Stimulated activated CD8-positive, alpha-beta memory T cell treated with anti-CD3 and anti-CD28 coated beads, Interleukin-7, amount 100 ng/mL, for 48 hours (primary cell): Measurements from ENCODE around the gene ADCY4.

Experiments
- DNase-seq, 2 donors: peaks; one replicate each; pipeline ENCODE4 v3.0.0-alpha.2; 2020; ENCODE audit warnings: low read depth in 1 of 2; ENCODE audit errors: extremely low read depth in 1 of 2

ADCY4 gene

DNA sequence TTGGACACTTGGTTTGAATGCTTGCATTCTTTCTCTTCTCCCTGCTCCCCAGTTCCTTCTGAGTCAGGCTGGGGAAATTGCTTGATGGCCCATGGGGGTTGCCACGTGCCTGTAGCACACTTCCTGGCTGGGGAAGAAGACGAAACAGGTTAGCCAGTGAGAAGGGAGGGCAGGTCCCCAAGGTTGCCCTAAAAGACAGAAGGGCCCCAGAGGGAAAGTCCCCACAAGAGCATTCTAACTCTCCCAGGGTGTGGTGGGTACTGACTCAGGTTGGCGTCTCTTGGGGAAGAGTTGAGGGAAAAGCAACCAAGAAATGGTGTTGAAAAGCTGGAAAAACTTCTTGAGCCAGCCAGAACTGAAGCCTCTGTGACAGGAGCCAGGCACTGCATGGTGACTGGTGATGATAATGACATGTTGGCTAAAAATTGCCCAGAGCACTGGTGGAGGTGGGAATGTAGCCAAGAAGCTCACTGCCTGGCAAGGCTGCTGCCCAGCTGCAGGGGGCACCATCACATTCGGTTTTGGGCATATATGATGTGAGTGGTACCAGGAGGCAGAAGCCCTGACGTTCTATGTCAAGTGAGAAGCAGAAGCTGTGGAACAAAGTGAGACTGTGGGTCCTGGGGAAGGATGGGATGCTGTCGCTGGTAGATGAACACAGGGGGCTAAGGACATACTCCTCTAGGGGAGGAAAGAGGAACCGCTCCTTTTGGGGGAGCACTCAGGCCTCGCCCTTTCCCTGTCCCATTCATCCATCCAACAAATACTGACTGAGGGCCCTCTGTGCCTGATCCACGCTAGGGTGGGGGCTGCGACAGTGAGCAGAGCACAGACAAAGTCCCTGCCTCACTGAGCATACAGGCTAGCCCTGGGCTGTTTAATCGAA lies 55.3 kb downstream of the ADCY4 start:
- DNase-seq, result peak; percentile 20 to 57

DNA sequence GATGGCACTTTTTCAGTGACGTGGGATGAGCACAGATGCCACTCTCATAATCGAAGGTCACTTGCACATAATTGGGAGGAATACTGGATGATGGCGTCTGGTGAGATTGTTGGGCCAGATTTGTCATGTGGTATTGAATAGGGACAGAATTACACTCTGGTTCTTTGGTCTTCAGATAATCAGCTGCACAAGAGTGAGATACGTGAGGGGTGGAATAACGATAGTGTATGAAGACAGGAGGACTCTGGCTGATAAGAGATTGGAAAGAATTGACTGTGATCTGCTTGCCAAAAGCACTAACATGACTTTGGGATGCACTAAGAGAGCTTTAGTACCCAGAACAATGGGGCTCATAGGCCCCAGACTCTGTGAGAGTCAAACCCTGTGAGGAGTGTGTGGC lies 56.4 kb downstream of the ADCY4 start:
- no peak for DNase-seq

DNA sequence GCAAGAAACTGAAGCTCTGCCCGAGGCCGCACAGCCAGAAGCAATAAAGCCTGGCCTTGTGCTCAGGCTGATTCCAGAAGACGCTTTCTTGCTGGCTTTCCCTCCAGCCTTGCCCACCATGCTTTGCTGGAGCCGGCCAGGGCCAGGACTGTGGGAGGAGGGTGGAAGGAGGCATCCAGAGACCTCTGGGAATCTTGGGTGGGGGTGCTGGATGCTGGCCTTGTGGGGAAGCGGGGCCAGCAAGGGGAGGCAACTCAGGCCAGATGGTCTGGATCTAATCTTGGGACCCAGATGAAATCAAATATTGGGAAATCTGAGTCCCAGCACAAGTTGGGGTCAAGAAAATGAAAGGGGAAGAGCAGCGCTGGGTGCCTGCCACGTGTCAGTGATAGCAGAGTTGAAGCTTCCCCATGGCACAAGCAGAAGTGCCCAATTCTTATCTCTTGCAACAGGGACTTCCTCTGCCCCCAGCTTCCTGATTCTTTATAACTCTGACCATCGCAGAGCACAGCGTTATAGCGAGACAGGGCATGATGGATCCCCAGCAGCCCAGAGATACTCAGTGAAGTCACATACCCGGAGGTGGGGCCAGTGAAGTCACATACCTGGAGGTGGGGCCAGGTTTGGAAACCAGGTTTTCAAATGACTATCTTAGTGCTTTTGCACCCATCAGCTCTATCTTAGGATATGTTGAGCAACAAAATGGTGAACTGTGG lies 57.1 kb downstream of the ADCY4 start:
- no peak for DNase-seq

DNA sequence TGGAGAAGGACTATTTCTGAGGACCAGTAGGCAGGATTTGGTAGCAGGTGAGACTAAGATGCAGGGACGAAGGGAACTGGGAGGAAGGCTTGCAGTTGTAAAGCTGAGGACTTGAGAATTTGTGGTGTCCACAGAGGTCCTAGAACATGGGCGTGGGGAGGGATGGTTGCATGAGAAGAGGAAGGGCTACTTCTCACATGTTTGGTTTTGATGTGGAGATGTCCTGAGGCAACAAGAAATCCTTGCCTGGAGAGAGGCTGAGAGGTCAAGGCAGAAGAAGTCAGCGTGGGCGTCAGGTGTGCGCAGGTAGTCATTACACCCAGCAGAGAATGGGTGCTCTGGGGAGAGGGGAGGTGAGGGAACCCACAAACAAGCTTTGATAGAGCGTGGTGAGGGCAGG lies 57.8 kb downstream of the ADCY4 start:
- no peak for DNase-seq

DNA sequence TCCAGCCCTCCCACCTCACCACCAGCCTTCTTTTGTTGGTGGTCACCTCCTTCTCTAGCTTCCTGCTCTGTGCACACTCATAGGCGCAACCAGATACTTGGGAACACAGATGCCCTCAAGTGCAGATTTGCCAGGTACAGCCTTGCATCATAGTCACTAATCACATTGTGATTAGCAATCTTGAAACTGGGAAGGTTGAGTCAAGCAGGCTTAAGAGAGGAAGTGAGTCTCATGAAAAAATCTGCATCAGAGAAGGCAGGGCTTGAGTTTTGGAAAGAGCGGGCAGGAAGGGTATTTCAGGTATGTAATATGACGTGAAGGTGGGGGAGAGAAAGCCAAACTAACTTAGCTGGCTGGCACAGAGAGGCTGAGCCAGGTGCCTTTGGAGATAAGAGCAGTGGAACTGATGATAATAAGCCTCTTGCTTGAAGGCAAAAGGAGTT lies 60.7 kb downstream of the ADCY4 start:
- peak; percentile 10 to 50 for DNase-seq

DNA sequence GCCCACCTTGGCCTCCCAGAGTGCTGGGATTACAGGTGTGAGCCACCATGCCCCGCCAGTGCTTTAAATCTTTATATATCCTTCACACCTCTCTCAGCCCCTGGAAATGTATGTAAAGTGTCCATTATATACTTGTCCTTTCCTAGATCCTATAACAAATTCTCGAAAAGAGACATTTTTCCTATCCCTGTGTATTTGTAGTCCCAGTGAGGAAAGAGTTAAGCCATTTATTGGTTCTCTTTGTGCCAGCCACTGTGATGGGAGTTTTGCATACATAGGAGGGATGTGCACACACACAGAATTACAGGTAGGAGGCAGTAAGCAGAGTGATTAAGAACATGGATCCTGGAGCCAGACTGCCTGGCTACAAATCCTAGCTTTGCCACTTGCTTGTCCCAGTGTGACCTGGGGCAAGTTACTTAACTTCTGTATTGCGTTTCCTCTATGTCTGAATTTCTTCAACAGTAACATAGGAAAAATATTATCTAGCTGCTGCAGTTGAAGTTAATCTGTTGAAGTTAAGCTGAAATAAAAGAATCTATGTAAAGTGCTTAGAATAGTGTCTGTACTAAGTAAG lies 61.4 kb downstream of the ADCY4 start:
- no peak for DNase-seq

DNA sequence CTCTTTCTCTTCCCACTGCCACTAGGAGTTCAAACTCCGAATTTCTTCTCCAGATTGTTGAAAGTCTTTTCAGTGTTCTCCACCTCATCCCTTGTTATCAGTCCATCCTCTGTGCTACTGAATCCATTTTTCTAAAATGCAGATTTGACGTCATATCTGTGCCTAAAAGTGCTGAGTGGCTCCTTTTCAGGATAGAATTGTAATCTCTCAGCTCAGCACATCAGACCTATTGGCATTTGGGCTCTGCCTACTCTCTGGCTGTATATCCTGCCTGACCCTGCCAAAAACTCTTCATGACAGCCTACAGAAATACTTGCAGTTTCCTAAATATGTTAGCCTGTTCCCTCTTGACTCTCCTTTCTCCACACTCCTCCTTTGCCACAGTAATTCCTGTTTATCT lies 62.4 kb downstream of the ADCY4 start:
- DNase-seq, result no peak

DNA sequence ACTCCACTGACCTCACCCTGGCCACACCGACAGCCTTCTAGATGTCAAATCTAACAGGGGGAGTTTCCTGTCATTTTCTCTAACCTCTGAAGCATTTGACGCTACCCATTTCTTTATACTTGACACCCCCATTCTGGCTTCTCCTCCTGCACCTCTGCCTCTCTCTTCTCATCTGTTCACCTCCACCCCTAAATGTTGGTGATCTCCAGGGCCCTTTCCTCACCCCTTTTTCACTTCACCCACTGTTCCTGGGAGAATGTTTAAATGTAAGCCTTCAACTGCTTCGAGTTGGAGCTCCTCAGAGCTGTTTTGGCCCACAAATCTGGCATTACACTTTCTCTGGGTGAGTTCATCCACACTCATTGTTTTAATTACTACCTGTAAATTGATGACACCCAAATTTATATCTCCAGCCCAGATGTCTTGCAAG lies 63.0 kb downstream of the ADCY4 start:
- peak in 1 of 2 donors; percentile 28 for DNase-seq

DNA sequence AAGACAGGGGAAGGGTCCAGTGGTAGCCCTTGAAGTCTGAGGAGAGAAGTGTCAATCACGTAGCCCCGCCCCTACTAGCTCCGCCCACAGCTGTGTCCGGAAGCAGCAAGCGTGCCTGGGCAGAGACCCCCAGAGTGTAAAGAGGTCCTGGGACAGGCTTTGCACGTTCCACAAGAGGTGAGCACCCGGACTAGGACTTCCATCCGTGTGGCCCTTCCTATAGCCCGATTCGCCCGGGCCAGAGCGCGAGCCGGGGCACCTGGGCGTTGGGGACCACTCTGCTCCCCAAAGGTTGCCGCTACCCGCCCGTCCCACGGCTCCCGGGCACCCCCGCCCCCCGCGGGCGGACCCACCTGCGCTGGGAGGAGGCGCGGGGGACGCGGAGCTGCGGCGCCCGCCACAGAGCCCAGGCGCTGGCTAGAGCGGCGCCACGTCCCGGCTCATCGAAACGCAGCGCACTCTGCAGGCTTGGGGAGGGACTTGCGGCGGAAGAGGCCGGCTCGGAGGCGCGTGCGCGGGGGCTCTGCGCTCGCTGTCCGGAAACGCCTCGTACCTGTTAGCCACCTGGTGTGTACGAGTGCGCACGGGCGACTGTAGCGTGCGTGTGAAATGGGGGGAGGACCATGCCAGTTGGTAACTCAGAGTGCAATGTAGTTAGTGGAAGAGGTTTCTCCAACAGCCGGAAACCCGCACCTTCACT lies 63.6 kb downstream of the ADCY4 start, which contains the start of gene RABGGTA:
RABGGTA (minus strand) TSS at position 464 of the 700 bp plus-strand sequence. CDS start 482 bp downstream, outside the sequence.
- peak; percentile 74 to 79 for DNase-seq

DNA sequence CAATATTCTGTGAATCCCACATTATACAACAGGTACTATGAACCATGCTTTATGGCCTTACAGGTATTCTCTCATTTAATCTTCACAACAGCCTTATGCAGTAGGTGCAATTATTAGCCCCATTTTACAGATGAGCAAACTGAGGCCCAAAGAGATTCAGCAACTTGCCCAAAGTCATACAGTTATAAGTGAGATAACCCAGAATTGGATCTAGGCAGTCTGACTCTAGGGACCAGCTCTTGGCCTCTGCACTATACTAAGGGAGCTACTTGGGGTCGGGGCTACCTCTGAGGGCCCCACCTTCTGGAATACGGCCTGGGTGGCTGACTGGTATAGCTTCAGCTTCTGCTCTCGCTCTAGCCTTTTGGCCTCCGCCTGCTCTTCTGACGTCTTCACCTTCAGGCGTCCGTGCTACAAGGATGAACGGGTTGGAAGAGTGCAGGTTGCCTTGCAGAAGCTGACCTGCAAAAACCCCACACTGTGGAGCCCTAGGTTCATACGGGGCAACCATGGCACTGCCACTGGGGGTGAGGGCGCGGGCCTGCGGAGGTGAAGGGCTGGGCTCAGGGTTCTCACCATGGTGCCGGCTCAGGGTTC lies 64.2 kb downstream of the ADCY4 start:
- no peak for DNase-seq

DNA sequence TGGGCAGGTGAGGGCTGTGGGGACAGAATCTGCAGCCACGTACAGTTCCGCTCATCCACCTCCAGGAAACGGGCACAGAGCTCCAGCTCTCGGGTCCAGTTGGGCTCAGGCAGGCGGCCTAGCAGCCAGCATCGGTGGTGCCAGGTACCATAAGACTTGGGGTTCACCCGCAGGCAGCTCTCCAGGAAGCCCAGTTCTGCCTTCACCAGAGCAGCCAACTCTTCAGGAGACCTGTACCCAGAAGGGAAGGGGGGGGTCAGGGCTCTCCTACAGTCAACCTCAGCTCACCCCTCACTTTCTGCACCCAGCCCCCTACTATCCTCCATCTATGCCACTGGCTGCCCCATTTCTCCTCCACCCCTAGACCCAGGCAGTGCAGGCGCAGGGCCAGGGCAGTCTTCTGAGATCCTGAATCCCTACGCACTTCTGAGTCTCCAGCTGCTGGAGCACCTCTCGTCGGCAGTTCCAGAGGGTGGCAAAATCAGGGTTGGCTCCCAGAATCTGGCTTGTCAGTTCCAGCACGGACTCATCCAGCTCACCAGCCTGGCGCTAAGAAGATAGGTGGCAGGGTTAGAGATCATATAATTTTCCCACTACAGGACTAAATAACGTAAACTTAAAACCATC lies 64.8 kb downstream of the ADCY4 start:
- DNase-seq, result no peak

DNA sequence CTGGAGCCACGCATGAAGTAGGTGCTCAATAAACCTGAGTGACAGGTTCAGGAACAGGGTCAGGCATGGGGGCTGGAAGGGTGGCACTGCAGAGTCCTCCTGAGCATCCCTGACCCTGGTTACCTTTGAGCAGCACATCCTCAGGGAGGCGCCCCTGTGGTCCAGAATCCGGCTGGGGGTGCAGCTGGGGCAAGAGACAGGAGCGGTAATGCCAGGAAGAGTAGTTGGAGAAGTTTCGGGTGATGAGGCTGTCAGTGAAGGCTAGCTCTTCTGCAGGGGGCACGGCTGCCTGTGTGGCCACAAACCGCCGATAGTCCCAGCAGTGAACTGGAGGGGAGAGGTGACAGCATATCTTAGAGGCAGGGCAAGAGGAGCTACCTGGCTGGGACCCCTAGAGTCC lies 65.5 kb downstream of the ADCY4 start:
- DNase-seq, result no peak
